HG03378 (cell line): ENCODE measurements around the gene PRR9.
"Not testable (repeated sequence)": the region's sequence is repeated elsewhere in the genome, so short reads cannot be mapped to it uniquely, and the experiment has no call there.

ENCODE experiments used
- ATAC-seq: cut with Tn5 transposase; IDR thresholded peaks from one replicate; pipeline ENCODE4 v1.9.1; 2021; ENCODE audit warnings: mild to moderate bottlenecking, moderate library complexity; ENCODE audit not compliant: unreplicated experiment

Gene PRR9

GRCh38 chr1:153229076-153229829, 11.9 kb downstream of the PRR9 start:
- not testable (repeated sequence) for ATAC-seq

- no peak for ATAC-seq
Observed at GRCh38 chr1:153231363-153231762, 14.0 kb downstream of the PRR9 start.

GRCh38 chr1:153231785-153232184, 14.4 kb downstream of the PRR9 start:
- ATAC-seq = no peak

GRCh38 chr1:153232553-153232952, 15.2 kb downstream of the PRR9 start:
- no peak for ATAC-seq

- ATAC-seq = no peak
Observed at GRCh38 chr1:153233448-153233847, 16.1 kb downstream of the PRR9 start.

GRCh38 chr1:153238527-153238926, 21.1 kb downstream of the PRR9 start:
- ATAC-seq = no peak

- no peak for ATAC-seq
Observed at GRCh38 chr1:153242160-153242559, 24.8 kb downstream of the PRR9 start.

GRCh38 chr1:153245466-153245865, 28.1 kb downstream of the PRR9 start:
- ATAC-seq = no peak

- no peak for ATAC-seq
Observed at GRCh38 chr1:153246018-153246417, 28.6 kb downstream of the PRR9 start.

GRCh38 chr1:153246825-153247224, 29.4 kb downstream of the PRR9 start:
- no peak for ATAC-seq

- no peak for ATAC-seq
Observed at GRCh38 chr1:153248176-153248879, 30.9 kb downstream of the PRR9 start.

GRCh38 chr1:153250166-153250565, 32.8 kb downstream of the PRR9 start:
- no peak for ATAC-seq

GRCh38 chr1:153251087-153251486, 33.7 kb downstream of the PRR9 start:
- no peak for ATAC-seq

GRCh38 chr1:153251562-153251961, 34.2 kb downstream of the PRR9 start:
- ATAC-seq = no peak

GRCh38 chr1:153251988-153252387, 34.6 kb downstream of the PRR9 start:
- no peak for ATAC-seq

GRCh38 chr1:153253076-153253475, 35.7 kb downstream of the PRR9 start:
- no peak for ATAC-seq

GRCh38 chr1:153253693-153254092, 36.3 kb downstream of the PRR9 start:
- no peak for ATAC-seq

GRCh38 chr1:153259387-153259786, 42.0 kb downstream of the PRR9 start, which contains the start of gene LORICRIN:
Gene LORICRIN, plus strand, starts transcription at chr1:153259687. Its CDS starts 1,263 bp downstream, at chr1:153260950.
- ATAC-seq = no peak

GRCh38 chr1:153260585-153261280, 43.3 kb downstream of the PRR9 start:
- no peak for ATAC-seq

GRCh38 chr1:153261281-153262069, 44.1 kb downstream of the PRR9 start:
- ATAC-seq = no peak

GRCh38 chr1:153262070-153262366, 44.6 kb downstream of the PRR9 start:
- no peak for ATAC-seq
